ENCODE measurements around the gene ARHGAP24.
A peak's percentile ranks its signal among the peaks of the same experiment; 100 is the strongest.

ARHGAP24 gene

GRCh38 chr4:85724791-85725563 lies 250.0 kb downstream of the ARHGAP24 start:
- Histone ChIP-seq H3K79me2 (ENCODE audit: control insufficient read depth, insufficient read depth, low read length) (no peaks in the 10 kb centered on the region), H3K79me1 (ENCODE audit: low read length) (no peaks in the 10 kb centered on the region), H3K4ac (ENCODE audit: low read depth, low read length) (no peak overlapping the region), H2BK5ac (ENCODE audit: low read length) (no peak overlapping the region), H3K9ac (ENCODE audit: low read length) (no peak overlapping the region), H4K5ac (ENCODE audit: low read length) (no peak overlapping the region), H3K4me3 (ENCODE audit: low read length) (no peak overlapping the region), H4K8ac (ENCODE audit: low read depth, low read length) (no peak overlapping the region), H3K18ac (ENCODE audit: low read length) (no peak overlapping the region), H3K23ac (ENCODE audit: low read length) (no peak overlapping the region), H3K56ac (ENCODE audit: low read length) (no peak overlapping the region), H3K27me3 (ENCODE audit: insufficient read depth, low read length, poor library complexity) (no peaks in the 10 kb centered on the region), H2AK5ac (ENCODE audit: low read length) (no peak overlapping the region), H2BK120ac (ENCODE audit: low read depth, low read length) (no peak overlapping the region), H3K4me2 (ENCODE audit: low read length) (no peak overlapping the region), H3K4me1 (ENCODE audit: control insufficient read depth, low read depth, low read length) (no peaks in the 10 kb centered on the region), H2BK15ac (replicated peaks; ENCODE audit: low read depth) (no peak overlapping the region), H3K27ac (ENCODE audit: low read depth, low read length) (no peak overlapping the region), H3K36me3 (ENCODE audit: control insufficient read depth, insufficient read depth, low read length) (no peaks in the 10 kb centered on the region)
- DNase-seq = peak; percentile 5
- no CpG with 5 or more reads among the region's 3 CpGs for WGBS (ENCODE audit: extremely low coverage, insufficient coverage, low lambda C conversion rate)

- no peak overlapping the region for H3K9ac ChIP-seq (ENCODE audit: low read length)
- peak; percentile 8 for DNase-seq
- H3K23ac ChIP-seq (ENCODE audit: low read length) = no peak overlapping the region
- H2BK15ac ChIP-seq (replicated peaks; ENCODE audit: low read depth) = no peak overlapping the region
- no peak overlapping the region for H2BK120ac ChIP-seq (ENCODE audit: low read depth, low read length)
- no CpG with 5 or more reads among the region's 2 CpGs for WGBS (ENCODE audit: extremely low coverage, insufficient coverage, low lambda C conversion rate)
- H3K27me3 ChIP-seq (ENCODE audit: insufficient read depth, low read length, poor library complexity) = no peaks in the 10 kb centered on the region
- H3K79me2 ChIP-seq (ENCODE audit: control insufficient read depth, insufficient read depth, low read length) = no peaks in the 10 kb centered on the region
- H4K8ac ChIP-seq (ENCODE audit: low read depth, low read length) = no peak overlapping the region
- H2BK5ac ChIP-seq (ENCODE audit: low read length) = no peak overlapping the region
- no peaks in the 10 kb centered on the region for H3K79me1 ChIP-seq (ENCODE audit: low read length)
- H3K27ac ChIP-seq (ENCODE audit: low read depth, low read length) = no peak overlapping the region
- no peaks in the 10 kb centered on the region for H3K4me1 ChIP-seq (ENCODE audit: control insufficient read depth, low read depth, low read length)
- H3K56ac ChIP-seq (ENCODE audit: low read length) = no peak overlapping the region
- no peak overlapping the region for H3K4me3 ChIP-seq (ENCODE audit: low read length)
- no peak overlapping the region for H3K4me2 ChIP-seq (ENCODE audit: low read length)
- H2AK5ac ChIP-seq (ENCODE audit: low read length) = no peak overlapping the region
- no peak overlapping the region for H3K4ac ChIP-seq (ENCODE audit: low read depth, low read length)
- H3K36me3 ChIP-seq (ENCODE audit: control insufficient read depth, insufficient read depth, low read length) = no peaks in the 10 kb centered on the region
- no peak overlapping the region for H3K18ac ChIP-seq (ENCODE audit: low read length)
- no peak overlapping the region for H4K5ac ChIP-seq (ENCODE audit: low read length)
Observed at GRCh38 chr4:85725721-85726170, 250.8 kb downstream of the ARHGAP24 start.

DNA sequence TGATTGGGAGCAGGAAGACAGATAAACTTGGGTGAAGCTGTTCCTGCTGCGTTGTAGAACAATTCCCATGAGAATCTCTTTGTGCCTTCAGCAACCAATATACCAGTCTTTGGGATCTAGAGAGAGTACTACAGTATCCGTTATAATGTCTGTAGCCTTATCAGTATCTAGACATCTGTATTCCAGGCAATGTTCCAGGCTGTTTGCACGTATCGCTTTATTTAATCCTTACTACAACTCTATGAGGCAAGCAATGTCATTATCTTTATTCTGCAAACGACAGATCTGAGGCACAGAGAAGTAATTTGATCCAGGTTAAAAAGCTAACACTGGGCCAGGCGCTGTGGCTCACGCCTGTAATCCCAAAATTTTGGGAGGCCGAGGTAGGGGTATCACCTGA lies 251.6 kb downstream of the ARHGAP24 start:
- no peak overlapping the region for H3K4me2 ChIP-seq (ENCODE audit: low read length)
- no peaks in the 10 kb centered on the region for H3K79me1 ChIP-seq (ENCODE audit: low read length)
- WGBS (ENCODE audit: extremely low coverage, insufficient coverage, low lambda C conversion rate) = no CpG with 5 or more reads among the region's 8 CpGs
- no peak overlapping the region for H3K27ac ChIP-seq (ENCODE audit: low read depth, low read length)
- no peak for DNase-seq
- no peak overlapping the region for H3K4me3 ChIP-seq (ENCODE audit: low read length)
- H3K23ac ChIP-seq (ENCODE audit: low read length) = no peak overlapping the region
- no peak overlapping the region for H3K56ac ChIP-seq (ENCODE audit: low read length)
- no peak overlapping the region for H3K4ac ChIP-seq (ENCODE audit: low read depth, low read length)
- H2AK5ac ChIP-seq (ENCODE audit: low read length) = no peak overlapping the region
- no peak overlapping the region for H2BK120ac ChIP-seq (ENCODE audit: low read depth, low read length)
- H2BK15ac ChIP-seq (replicated peaks; ENCODE audit: low read depth) = no peak overlapping the region
- H3K79me2 ChIP-seq (ENCODE audit: control insufficient read depth, insufficient read depth, low read length) = no peaks in the 10 kb centered on the region
- H4K8ac ChIP-seq (ENCODE audit: low read depth, low read length) = no peak overlapping the region
- no peak overlapping the region for H4K5ac ChIP-seq (ENCODE audit: low read length)
- H3K4me1 ChIP-seq (ENCODE audit: control insufficient read depth, low read depth, low read length) = no peaks in the 10 kb centered on the region
- H3K18ac ChIP-seq (ENCODE audit: low read length) = no peak overlapping the region
- no peaks in the 10 kb centered on the region for H3K27me3 ChIP-seq (ENCODE audit: insufficient read depth, low read length, poor library complexity)
- no peak overlapping the region for H2BK5ac ChIP-seq (ENCODE audit: low read length)
- H3K9ac ChIP-seq (ENCODE audit: low read length) = no peak overlapping the region
- no peaks in the 10 kb centered on the region for H3K36me3 ChIP-seq (ENCODE audit: control insufficient read depth, insufficient read depth, low read length)

GRCh38 chr4:85728464-85728863 lies 253.5 kb downstream of the ARHGAP24 start:
- H4K8ac ChIP-seq (ENCODE audit: low read depth, low read length) = no peak overlapping the region
- H2AK5ac ChIP-seq (ENCODE audit: low read length) = no peak overlapping the region
- no peaks in the 10 kb centered on the region for H3K36me3 ChIP-seq (ENCODE audit: control insufficient read depth, insufficient read depth, low read length)
- no peaks in the 10 kb centered on the region for H3K27me3 ChIP-seq (ENCODE audit: insufficient read depth, low read length, poor library complexity)
- no peak overlapping the region for H2BK15ac ChIP-seq (replicated peaks; ENCODE audit: low read depth)
- H3K4me2 ChIP-seq (ENCODE audit: low read length) = no peak overlapping the region
- no peak overlapping the region for H2BK5ac ChIP-seq (ENCODE audit: low read length)
- H3K23ac ChIP-seq (ENCODE audit: low read length) = no peak overlapping the region
- no peak overlapping the region for H3K18ac ChIP-seq (ENCODE audit: low read length)
- H3K4ac ChIP-seq (ENCODE audit: low read depth, low read length) = no peak overlapping the region
- H3K79me1 ChIP-seq (ENCODE audit: low read length) = no peaks in the 10 kb centered on the region
- H3K27ac ChIP-seq (ENCODE audit: low read depth, low read length) = no peak overlapping the region
- no peak overlapping the region for H2BK120ac ChIP-seq (ENCODE audit: low read depth, low read length)
- no peaks in the 10 kb centered on the region for H3K79me2 ChIP-seq (ENCODE audit: control insufficient read depth, insufficient read depth, low read length)
- no peaks in the 10 kb centered on the region for H3K4me1 ChIP-seq (ENCODE audit: control insufficient read depth, low read depth, low read length)
- no peak overlapping the region for H3K9ac ChIP-seq (ENCODE audit: low read length)
- no peak for DNase-seq
- no peak overlapping the region for H3K4me3 ChIP-seq (ENCODE audit: low read length)
- H3K56ac ChIP-seq (ENCODE audit: low read length) = no peak overlapping the region
- no peak overlapping the region for H4K5ac ChIP-seq (ENCODE audit: low read length)

- Histone ChIP-seq H3K4me1 (ENCODE audit: control insufficient read depth, low read depth, low read length) (no peaks in the 10 kb centered on the region), H3K4ac (ENCODE audit: low read depth, low read length) (no peak overlapping the region), H3K79me1 (ENCODE audit: low read length) (no peaks in the 10 kb centered on the region), H2BK5ac (ENCODE audit: low read length) (no peak overlapping the region), H3K27me3 (ENCODE audit: insufficient read depth, low read length, poor library complexity) (no peaks in the 10 kb centered on the region), H3K56ac (ENCODE audit: low read length) (no peak overlapping the region), H3K4me2 (ENCODE audit: low read length) (no peak overlapping the region), H3K79me2 (ENCODE audit: control insufficient read depth, insufficient read depth, low read length) (no peaks in the 10 kb centered on the region), H2BK15ac (replicated peaks; ENCODE audit: low read depth) (no peak overlapping the region), H3K4me3 (ENCODE audit: low read length) (no peak overlapping the region), H4K8ac (ENCODE audit: low read depth, low read length) (no peak overlapping the region), H2AK5ac (ENCODE audit: low read length) (no peak overlapping the region), H3K9ac (ENCODE audit: low read length) (no peak overlapping the region), H3K27ac (ENCODE audit: low read depth, low read length) (no peak overlapping the region), H4K5ac (ENCODE audit: low read length) (no peak overlapping the region), H3K18ac (ENCODE audit: low read length) (no peak overlapping the region), H3K23ac (ENCODE audit: low read length) (no peak overlapping the region), H3K36me3 (ENCODE audit: control insufficient read depth, insufficient read depth, low read length) (no peaks in the 10 kb centered on the region), H2BK120ac (ENCODE audit: low read depth, low read length) (no peak overlapping the region)
- no CpG with 5 or more reads among the region's 1 CpG for WGBS (ENCODE audit: extremely low coverage, insufficient coverage, low lambda C conversion rate)
- DNase-seq = no peak
Observed at GRCh38 chr4:85732124-85732523, 257.2 kb downstream of the ARHGAP24 start.

- Histone ChIP-seq H3K4me2 (ENCODE audit: low read length) (no peak overlapping the region), H4K8ac (ENCODE audit: low read depth, low read length) (no peak overlapping the region), H2BK5ac (ENCODE audit: low read length) (no peak overlapping the region), H3K4ac (ENCODE audit: low read depth, low read length) (no peak overlapping the region), H4K5ac (ENCODE audit: low read length) (no peak overlapping the region), H3K27ac (ENCODE audit: low read depth, low read length) (no peak overlapping the region), H2BK15ac (replicated peaks; ENCODE audit: low read depth) (no peak overlapping the region), H3K27me3 (ENCODE audit: insufficient read depth, low read length, poor library complexity) (no peaks in the 10 kb centered on the region), H3K23ac (ENCODE audit: low read length) (no peak overlapping the region), H3K56ac (ENCODE audit: low read length) (no peak overlapping the region), H3K4me1 (ENCODE audit: control insufficient read depth, low read depth, low read length) (no peaks in the 10 kb centered on the region), H2AK5ac (ENCODE audit: low read length) (no peak overlapping the region), H3K9ac (ENCODE audit: low read length) (no peak overlapping the region), H2BK120ac (ENCODE audit: low read depth, low read length) (no peak overlapping the region), H3K4me3 (ENCODE audit: low read length) (no peak overlapping the region), H3K79me1 (ENCODE audit: low read length) (no peaks in the 10 kb centered on the region), H3K79me2 (ENCODE audit: control insufficient read depth, insufficient read depth, low read length) (no peaks in the 10 kb centered on the region), H3K18ac (ENCODE audit: low read length) (no peak overlapping the region), H3K36me3 (ENCODE audit: control insufficient read depth, insufficient read depth, low read length) (no peaks in the 10 kb centered on the region)
- DNase-seq = no peak
Observed at GRCh38 chr4:85733798-85734197, 258.8 kb downstream of the ARHGAP24 start.

Measured in mesendoderm (in vitro differentiated cells).